Astrocyte of the spinal cord (primary cell): ENCODE results near the gene MTCL1.

Source experiments
- DNase-seq: peaks from one replicate; pipeline ENCODE4 v3.0.0; 2011; ENCODE audit warnings: low read depth, low spot score
- H3K4me3 ChIP-seq: 2 replicates; pipeline ENCODE4 v1.5.1; 2011; ENCODE audit warnings: low read depth, mild to moderate bottlenecking, low read length, moderate library complexity
- CTCF ChIP-seq: IDR thresholded peaks from 2 replicates; pipeline ENCODE4 v1.5.1; 2012; ENCODE audit warnings: low read depth, mild to moderate bottlenecking, low read length, inconsistent platforms
- in situ Hi-C: cut with HindIII; loops from 2 replicates; pipeline ENCODE4 v1.10.0; 2017; ENCODE audit warnings: low sequenced_read_pairs

Gene MTCL1

GRCh38 chr18:8876887-8877286, 171.5 kb downstream of the MTCL1 start:
- no peak for TF ChIP-seq CTCF
- no peak overlapping the region for H3K4me3 ChIP-seq
- in situ Hi-C loops = no loop called here
- DNase-seq = no peak

- no peak overlapping the region for H3K4me3 ChIP-seq
- in situ Hi-C loops = no loop called here
- no peak for TF ChIP-seq CTCF
- DNase-seq = no peak
These were observed 175.7 kb downstream of the MTCL1 start for GRCh38 chr18:8881103-8881502.
